ENCODE results near the gene ETV6.
A peak's percentile ranks its signal among the peaks of the same experiment; 100 is the strongest.
"Not testable (repeated sequence)": the region's sequence is repeated elsewhere in the genome, so short reads cannot be mapped to it uniquely, and the experiment has no call there.

The ETV6 gene

DNA sequence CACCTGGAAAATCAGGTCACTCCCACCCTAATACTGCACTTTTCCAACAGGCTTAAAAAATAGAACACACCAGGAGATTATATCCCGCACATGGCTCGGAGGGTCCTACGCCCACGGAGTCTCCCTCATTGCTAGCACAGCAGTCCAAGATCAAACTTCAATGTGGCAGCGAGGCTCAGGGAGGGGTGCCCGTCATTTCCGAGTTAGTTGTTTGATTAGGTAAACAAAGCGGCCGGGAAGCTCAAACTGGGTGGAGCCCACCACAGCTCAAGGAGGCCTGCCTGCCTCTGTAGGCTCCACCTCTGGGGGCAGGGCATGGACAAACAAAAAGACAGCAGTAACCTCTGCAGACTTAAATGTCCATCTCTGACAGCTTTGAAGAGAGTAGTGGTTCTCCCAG, 259.9 kb downstream of the ETV6 start:
- H3K18ac ChIP-seq (ENCODE audit: low read length); H3K4me1 ChIP-seq (ENCODE audit: control insufficient read depth, low read depth, low read length); H2BK15ac ChIP-seq (replicated peaks; ENCODE audit: low read depth); DNase-seq; H2AK5ac ChIP-seq (ENCODE audit: low read length); H3K23ac ChIP-seq (ENCODE audit: low read length); H4K8ac ChIP-seq (ENCODE audit: low read depth, low read length); H3K27ac ChIP-seq (ENCODE audit: low read depth, low read length); H2BK120ac ChIP-seq (ENCODE audit: low read depth, low read length); H3K4me2 ChIP-seq (ENCODE audit: low read length); H3K4ac ChIP-seq (ENCODE audit: low read depth, low read length); H3K27me3 ChIP-seq (ENCODE audit: insufficient read depth, low read length, poor library complexity); H2BK5ac ChIP-seq (ENCODE audit: low read length); H3K79me2 ChIP-seq (ENCODE audit: control insufficient read depth, insufficient read depth, low read length); H3K4me3 ChIP-seq (ENCODE audit: low read length); H4K5ac ChIP-seq (ENCODE audit: low read length); H3K36me3 ChIP-seq (ENCODE audit: control insufficient read depth, insufficient read depth, low read length); H3K79me1 ChIP-seq (ENCODE audit: low read length); H3K56ac ChIP-seq (ENCODE audit: low read length); H3K9ac ChIP-seq (ENCODE audit: low read length): not testable (repeated sequence)
- WGBS (ENCODE audit: extremely low coverage, insufficient coverage, low lambda C conversion rate): no CpG with 5 or more reads among the region's 9 CpGs

DNA sequence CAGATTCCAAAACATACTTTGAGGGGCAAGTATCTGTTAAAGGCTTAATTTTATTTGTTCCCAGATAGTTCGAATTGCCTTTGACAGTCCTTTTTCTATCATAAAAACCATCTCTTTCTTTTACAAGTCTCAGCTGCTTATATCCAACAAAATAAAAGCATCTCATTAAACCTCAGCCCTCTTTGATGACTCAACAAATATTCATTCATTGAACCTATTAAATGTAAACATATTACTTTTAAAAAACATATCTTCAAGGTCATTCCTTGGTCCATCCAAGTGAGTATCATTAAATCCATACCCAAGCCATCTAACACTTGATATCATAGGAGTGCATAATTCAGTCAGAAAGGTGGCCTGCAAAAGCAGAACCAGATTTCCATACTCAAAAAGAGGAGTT, 266.6 kb downstream of the ETV6 start:
- Histone ChIP-seq H3K18ac (ENCODE audit: low read length) (no peak overlapping the region), H2BK120ac (ENCODE audit: low read depth, low read length) (no peak overlapping the region), H3K4me2 (ENCODE audit: low read length) (no peak overlapping the region), H3K4me1 (ENCODE audit: control insufficient read depth, low read depth, low read length) (peaks cover 4% of the 10 kb centered on the region), H4K5ac (ENCODE audit: low read length) (no peak overlapping the region), H3K36me3 (ENCODE audit: control insufficient read depth, insufficient read depth, low read length) (no peaks in the 10 kb centered on the region), H2BK15ac (replicated peaks; ENCODE audit: low read depth) (no peak overlapping the region), H3K23ac (ENCODE audit: low read length) (no peak overlapping the region), H3K56ac (ENCODE audit: low read length) (no peak overlapping the region), H3K4ac (ENCODE audit: low read depth, low read length) (no peak overlapping the region), H4K8ac (ENCODE audit: low read depth, low read length) (no peak overlapping the region), H2BK5ac (ENCODE audit: low read length) (no peak overlapping the region), H3K27me3 (ENCODE audit: insufficient read depth, low read length, poor library complexity) (no peaks in the 10 kb centered on the region), H2AK5ac (ENCODE audit: low read length) (no peak overlapping the region), H3K79me2 (ENCODE audit: control insufficient read depth, insufficient read depth, low read length) (no peaks in the 10 kb centered on the region), H3K4me3 (ENCODE audit: low read length) (no peak overlapping the region), H3K27ac (ENCODE audit: low read depth, low read length) (no peak overlapping the region), H3K79me1 (ENCODE audit: low read length) (no peaks in the 10 kb centered on the region), H3K9ac (ENCODE audit: low read length) (no peak overlapping the region)
- no peak for DNase-seq
- WGBS (ENCODE audit: extremely low coverage, insufficient coverage, low lambda C conversion rate): no CpG with 5 or more reads among the region's 1 CpG

DNA sequence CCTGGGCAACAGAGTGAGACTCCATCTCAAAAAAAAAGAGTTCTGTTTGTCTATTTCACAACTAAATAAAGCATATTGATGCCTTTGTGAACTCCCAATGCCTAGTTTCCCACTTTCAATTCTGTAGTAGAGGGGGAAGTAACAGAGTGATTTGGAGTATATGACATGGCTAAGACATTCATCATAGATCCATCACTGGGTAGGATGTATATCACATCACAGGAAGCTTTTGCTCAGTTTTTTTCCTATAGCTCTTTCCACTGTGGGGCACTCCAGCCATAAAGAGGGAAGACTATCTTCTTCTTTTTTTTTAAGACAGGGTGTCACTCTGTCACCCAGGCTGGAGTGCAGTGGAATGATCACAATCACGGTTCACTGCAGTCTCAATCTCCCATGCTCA, 267.3 kb downstream of the ETV6 start:
- no peak overlapping the region for H2BK15ac ChIP-seq (replicated peaks; ENCODE audit: low read depth)
- WGBS (ENCODE audit: extremely low coverage, insufficient coverage, low lambda C conversion rate): no CpG with 5 or more reads among the region's 1 CpG
- no peak overlapping the region for H3K27ac ChIP-seq (ENCODE audit: low read depth, low read length)
- no peak overlapping the region for H4K8ac ChIP-seq (ENCODE audit: low read depth, low read length)
- no peak overlapping the region for H2BK5ac ChIP-seq (ENCODE audit: low read length)
- no peak overlapping the region for H4K5ac ChIP-seq (ENCODE audit: low read length)
- H3K27me3 ChIP-seq (ENCODE audit: insufficient read depth, low read length, poor library complexity): no peaks in the 10 kb centered on the region
- H3K56ac ChIP-seq (ENCODE audit: low read length): no peak overlapping the region
- no peak overlapping the region for H3K23ac ChIP-seq (ENCODE audit: low read length)
- H3K79me2 ChIP-seq (ENCODE audit: control insufficient read depth, insufficient read depth, low read length): no peaks in the 10 kb centered on the region
- no peak overlapping the region for H3K18ac ChIP-seq (ENCODE audit: low read length)
- no peak overlapping the region for H2AK5ac ChIP-seq (ENCODE audit: low read length)
- no peak for DNase-seq
- H3K79me1 ChIP-seq (ENCODE audit: low read length): no peaks in the 10 kb centered on the region
- peaks cover 4% of the 10 kb centered on the region for H3K4me1 ChIP-seq (ENCODE audit: control insufficient read depth, low read depth, low read length)
- H3K4ac ChIP-seq (ENCODE audit: low read depth, low read length): no peak overlapping the region
- no peak overlapping the region for H3K9ac ChIP-seq (ENCODE audit: low read length)
- H3K4me2 ChIP-seq (ENCODE audit: low read length): no peak overlapping the region
- no peak overlapping the region for H3K4me3 ChIP-seq (ENCODE audit: low read length)
- H3K36me3 ChIP-seq (ENCODE audit: control insufficient read depth, insufficient read depth, low read length): no peaks in the 10 kb centered on the region
- H2BK120ac ChIP-seq (ENCODE audit: low read depth, low read length): no peak overlapping the region

DNA sequence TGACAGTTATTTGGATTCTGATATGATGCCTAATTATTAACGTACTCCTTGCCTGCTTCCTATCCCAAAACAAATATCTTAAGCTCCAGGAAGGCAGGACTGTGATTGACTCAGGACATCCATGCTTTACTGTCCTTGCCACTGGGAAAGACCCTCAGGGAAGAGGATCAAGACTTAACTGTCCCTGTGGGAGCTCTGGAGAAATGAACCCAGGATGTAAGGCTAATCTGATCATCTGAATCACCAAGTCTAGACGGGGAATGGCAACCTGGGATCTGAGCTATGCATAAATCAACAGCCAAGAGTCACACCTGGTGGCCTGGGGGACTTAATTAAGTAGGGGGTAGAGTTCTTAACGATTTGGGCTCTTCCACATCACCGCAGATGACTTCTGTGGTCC, 268.0 kb downstream of the ETV6 start:
- Histone ChIP-seq H3K79me1 (ENCODE audit: low read length) (no peaks in the 10 kb centered on the region), H3K4me3 (ENCODE audit: low read length) (no peak overlapping the region), H3K9ac (ENCODE audit: low read length) (no peak overlapping the region), H4K8ac (ENCODE audit: low read depth, low read length) (no peak overlapping the region), H3K27ac (ENCODE audit: low read depth, low read length) (no peak overlapping the region), H3K18ac (ENCODE audit: low read length) (no peak overlapping the region), H3K79me2 (ENCODE audit: control insufficient read depth, insufficient read depth, low read length) (no peaks in the 10 kb centered on the region), H3K27me3 (ENCODE audit: insufficient read depth, low read length, poor library complexity) (no peaks in the 10 kb centered on the region), H4K5ac (ENCODE audit: low read length) (no peak overlapping the region), H2AK5ac (ENCODE audit: low read length) (no peak overlapping the region), H3K36me3 (ENCODE audit: control insufficient read depth, insufficient read depth, low read length) (no peaks in the 10 kb centered on the region), H2BK5ac (ENCODE audit: low read length) (no peak overlapping the region), H3K4me2 (ENCODE audit: low read length) (no peak overlapping the region), H3K56ac (ENCODE audit: low read length) (no peak overlapping the region), H2BK120ac (ENCODE audit: low read depth, low read length) (no peak overlapping the region), H2BK15ac (replicated peaks; ENCODE audit: low read depth) (no peak overlapping the region), H3K4ac (ENCODE audit: low read depth, low read length) (no peak overlapping the region), H3K4me1 (ENCODE audit: control insufficient read depth, low read depth, low read length) (peaks cover 5% of the 10 kb centered on the region), H3K23ac (ENCODE audit: low read length) (no peak overlapping the region)
- no CpG with 5 or more reads among the region's 4 CpGs for WGBS (ENCODE audit: extremely low coverage, insufficient coverage, low lambda C conversion rate)
- peak; percentile 84 for DNase-seq

DNA sequence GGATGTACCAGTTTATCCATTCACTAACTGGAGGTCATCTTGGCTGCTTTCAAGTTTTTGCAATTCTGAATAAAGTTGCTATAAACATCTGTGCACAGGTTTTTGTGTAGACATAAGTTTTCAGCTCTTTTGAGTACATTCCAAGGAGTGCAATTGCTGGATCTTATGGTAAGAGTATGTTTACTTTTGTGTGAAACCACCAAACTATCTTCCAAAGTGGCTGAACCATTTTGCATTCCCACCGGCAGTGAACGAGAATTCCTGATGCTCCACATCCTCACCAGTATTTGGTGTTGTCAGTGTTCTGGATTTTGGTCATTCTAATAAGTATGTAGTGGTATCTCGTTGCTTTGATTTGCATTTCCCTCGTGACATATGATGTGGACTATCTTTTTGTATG, 270.8 kb downstream of the ETV6 start:
- Histone ChIP-seq H3K4me2 (ENCODE audit: low read length) (no peak overlapping the region), H4K8ac (ENCODE audit: low read depth, low read length) (no peak overlapping the region), H2BK5ac (ENCODE audit: low read length) (no peak overlapping the region), H3K56ac (ENCODE audit: low read length) (no peak overlapping the region), H4K5ac (ENCODE audit: low read length) (no peak overlapping the region), H3K9ac (ENCODE audit: low read length) (no peak overlapping the region), H3K23ac (ENCODE audit: low read length) (no peak overlapping the region), H3K79me1 (ENCODE audit: low read length) (no peaks in the 10 kb centered on the region), H3K27me3 (ENCODE audit: insufficient read depth, low read length, poor library complexity) (no peaks in the 10 kb centered on the region), H3K27ac (ENCODE audit: low read depth, low read length) (no peak overlapping the region), H3K4me3 (ENCODE audit: low read length) (no peak overlapping the region), H3K79me2 (ENCODE audit: control insufficient read depth, insufficient read depth, low read length) (no peaks in the 10 kb centered on the region), H2AK5ac (ENCODE audit: low read length) (no peak overlapping the region), H2BK15ac (replicated peaks; ENCODE audit: low read depth) (no peak overlapping the region), H2BK120ac (ENCODE audit: low read depth, low read length) (no peak overlapping the region), H3K4ac (ENCODE audit: low read depth, low read length) (no peak overlapping the region), H3K36me3 (ENCODE audit: control insufficient read depth, insufficient read depth, low read length) (no peaks in the 10 kb centered on the region), H3K4me1 (ENCODE audit: control insufficient read depth, low read depth, low read length) (peaks cover 5% of the 10 kb centered on the region), H3K18ac (ENCODE audit: low read length) (no peak overlapping the region)
- no peak for DNase-seq
- no CpG with 5 or more reads among the region's 4 CpGs for WGBS (ENCODE audit: extremely low coverage, insufficient coverage, low lambda C conversion rate)

DNA sequence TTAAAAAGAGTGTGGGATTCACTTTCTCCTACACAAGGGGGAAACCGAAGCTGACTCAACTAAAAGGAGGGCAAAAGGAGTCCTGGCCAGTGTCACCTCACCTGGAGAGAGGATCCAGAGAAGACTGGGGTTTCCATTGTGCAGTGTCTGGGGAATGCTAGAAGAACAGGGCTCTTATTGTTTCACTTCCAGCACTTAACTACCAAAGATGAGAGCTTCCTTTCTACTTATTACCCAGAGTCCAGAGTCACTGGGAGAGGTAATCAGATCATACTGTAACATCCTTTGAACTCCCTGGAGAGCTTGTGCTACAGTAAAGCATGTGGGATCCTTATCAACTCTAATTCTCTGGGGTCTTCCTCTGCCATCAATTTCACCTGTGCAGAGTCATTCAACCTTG, 272.9 kb downstream of the ETV6 start:
- Histone ChIP-seq H3K9ac (ENCODE audit: low read length) (no peak overlapping the region), H3K79me2 (ENCODE audit: control insufficient read depth, insufficient read depth, low read length) (no peaks in the 10 kb centered on the region)
- WGBS (ENCODE audit: extremely low coverage, insufficient coverage, low lambda C conversion rate): no CpG with 5 or more reads among the region's 1 CpG

More for the DNA sequence above, 272.9 kb downstream of the ETV6 start:
- Histone ChIP-seq H3K18ac (ENCODE audit: low read length) (no peak overlapping the region), H3K23ac (ENCODE audit: low read length) (no peak overlapping the region), H3K4me2 (ENCODE audit: low read length) (no peak overlapping the region), H3K27me3 (ENCODE audit: insufficient read depth, low read length, poor library complexity) (no peaks in the 10 kb centered on the region), H2AK5ac (ENCODE audit: low read length) (no peak overlapping the region), H3K56ac (ENCODE audit: low read length) (no peak overlapping the region), H2BK15ac (replicated peaks; ENCODE audit: low read depth) (no peak overlapping the region), H3K79me1 (ENCODE audit: low read length) (no peaks in the 10 kb centered on the region), H3K27ac (ENCODE audit: low read depth, low read length) (no peak overlapping the region), H3K4me3 (ENCODE audit: low read length) (no peak overlapping the region), H4K8ac (ENCODE audit: low read depth, low read length) (no peak overlapping the region), H3K4me1 (ENCODE audit: control insufficient read depth, low read depth, low read length) (peaks cover 7% of the 10 kb centered on the region), H4K5ac (ENCODE audit: low read length) (no peak overlapping the region), H3K4ac (ENCODE audit: low read depth, low read length) (no peak overlapping the region), H3K36me3 (ENCODE audit: control insufficient read depth, insufficient read depth, low read length) (no peaks in the 10 kb centered on the region), H2BK120ac (ENCODE audit: low read depth, low read length) (no peak overlapping the region), H2BK5ac (ENCODE audit: low read length) (no peak overlapping the region)
- DNase-seq: no peak

Data from mesendoderm (in vitro differentiated cells).